GM12878 (cell line): ENCODE results near the gene DOCK7. TPM values are rescaled to one million over a fixed set of nuclear protein-coding genes. Genes with fewer than 3 reads are reported as not detected.

ENCODE experiments used
- ATAC-seq: fragments of 200-7000 bp; cut with Tn5 transposase; 3 replicates; pipeline ENCODE4 v1.9.1; 2020; ENCODE audit warnings: mild to moderate bottlenecking, moderate library complexity
- BruUV-seq: library from RNA; stranded (reverse); fragments of 400-500 nt; replicated peaks from 2 replicates; lab custom pipeline; 2021; lab: Mats Ljungman, UMichigan
- CTCF ChIA-PET: fragments of 300-600 bp; sonication (Branson Sonifier 250); formaldehyde crosslinking; extraction: SDS; loops from one replicate; lab custom pipeline; 2021; ENCODE audit warnings: inconsistent platforms; lab: Yijun Ruan, JAX
- POLR2A ChIA-PET: fragments of 350-600 bp; formaldehyde crosslinking; extraction: SDS; loops from one replicate; lab custom pipeline; 2021; ENCODE audit warnings: inconsistent platforms; lab: Charles Lee
- RAD21 ChIA-PET: fragments of 300-600 bp; sonication (Branson Sonifier 250); formaldehyde crosslinking; loops from one replicate; lab custom pipeline; 2023; ENCODE audit warnings: antibody characterized with exemption; ENCODE audit not compliant: unreplicated experiment; lab: Charles Lee
- SMC1A ChIA-PET: fragments of 300-600 bp; sonication (Branson Sonifier 250); formaldehyde crosslinking; loops from one replicate; lab custom pipeline; 2023; ENCODE audit not compliant: unreplicated experiment, uncharacterized antibody; lab: Charles Lee
- DNase-seq: peaks from one replicate; pipeline ENCODE4 v3.0.0-alpha.2; 2011; ENCODE audit warnings: low read depth, low spot score
- FAIRE-seq: peaks from 3 replicates; lab custom pipeline; 2011; peaks lifted over from hg19 to GRCh38; lab: Jason Lieb, UNC
- H2AFZ ChIP-seq: 2 replicates; pipeline ENCODE4 v1.6.0; 2011; ENCODE audit warnings: low read depth, low read length, control low read depth; ENCODE audit not compliant: control insufficient read depth
- H3K27ac ChIP-seq: 2 replicates; pipeline ENCODE4 v1.5.1; 2011; ENCODE audit warnings: control low read depth; ENCODE audit not compliant: control insufficient read depth, insufficient read depth
- H3K27me3 ChIP-seq, 2 experiments: replicated peaks in 1 of 2; 2 replicates each; pipeline versions ENCODE4 v1.6.0 to v1.6.1; 2011; ENCODE audit warnings: low read length in 1 of 2; ENCODE audit not compliant: control insufficient read depth in 2 of 2, insufficient read depth in 2 of 2
- H3K36me3 ChIP-seq, 2 experiments: 2 replicates each; pipeline ENCODE4 v1.5.1; 2011; ENCODE audit warnings: low read length in 1 of 2; ENCODE audit not compliant: control insufficient read depth in 2 of 2, insufficient read depth in 2 of 2
- H3K4me1 ChIP-seq: 2 replicates; pipeline ENCODE4 v1.6.1; 2011; ENCODE audit warnings: mild to moderate bottlenecking, low read length, moderate library complexity, mixed read lengths; ENCODE audit not compliant: control insufficient read depth, insufficient read depth
- H3K4me2 ChIP-seq: 2 replicates; pipeline ENCODE4 v1.6.0; 2011; ENCODE audit warnings: control low read depth; ENCODE audit not compliant: control insufficient read depth, insufficient read depth
- H3K4me3 ChIP-seq: fragments of 200-600 bp; sonication (generic); 2 replicates; pipeline ENCODE4 v1.5.1; 2016
- H3K79me2 ChIP-seq: 2 replicates; pipeline ENCODE4 v1.6.0; 2011; ENCODE audit warnings: low read length; ENCODE audit not compliant: control insufficient read depth, insufficient read depth
- H3K9ac ChIP-seq: 2 replicates; pipeline ENCODE4 v1.8.0; 2011; ENCODE audit warnings: low read length, control low read depth, mixed read lengths; ENCODE audit not compliant: control insufficient read depth, insufficient read depth
- H3K9me3 ChIP-seq: replicated peaks from 3 replicates; pipeline ENCODE4 v1.5.1; 2011; ENCODE audit warnings: mild to moderate bottlenecking, low read length; ENCODE audit not compliant: control insufficient read depth, insufficient read depth
- H4K20me1 ChIP-seq: 2 replicates; pipeline ENCODE4 v1.6.0; 2011; ENCODE audit not compliant: control insufficient read depth, insufficient read depth
- BMI1 ChIP-seq: fragments of 450-650 bp; IDR thresholded peaks from 2 replicates; pipeline ENCODE4 v1.6.1; 2016; ENCODE audit warnings: mild to moderate bottlenecking, moderate library complexity, borderline replicate concordance
- POLR2AphosphoS2 ChIP-seq: IDR thresholded peaks from 2 replicates; pipeline ENCODE4 v1.6.1; 2011; ENCODE audit warnings: low read depth, mild to moderate bottlenecking, low read length, improper control_type of control experiment, moderate library complexity
- POLR2AphosphoS5 ChIP-seq: IDR thresholded peaks from 2 replicates; pipeline ENCODE4 v1.6.1; 2011; ENCODE audit warnings: mild to moderate bottlenecking, low read length, inconsistent platforms
- SRF ChIP-seq, 2 experiments: IDR thresholded peaks; 2 replicates each; pipeline ENCODE4 v1.6.1; 2011; ENCODE audit warnings: low read depth in 2 of 2, low read length in 2 of 2, mild to moderate bottlenecking in 1 of 2, moderate library complexity in 1 of 2
- WGBS: methylation state at CpG from one replicate; pipeline ENCODE4 v1.1.6; 2016; ENCODE audit warnings: low lambda C conversion rate; ENCODE audit not compliant: insufficient replicate concordance, insufficient coverage; ENCODE audit errors: missing lambda C conversion rate; 5-methylcytosine and 5-hydroxymethylcytosine counted together
- in situ Hi-C: fragments of 300-500 bp; cut with MboI; formaldehyde crosslinking; loops from 9 replicates; pipeline ENCODE4 v1.14.3; 2018; ENCODE audit warnings: mixed read lengths
- intact Hi-C: fragments of 100-400 bp; cut with micrococcal nuclease; formaldehyde crosslinking; loops from one replicate; pipeline ENCODE4 v1.14.2; 2022; ENCODE audit not compliant: unreplicated experiment
- polyA plus RNA-seq, 11 experiments: library from polyadenylated mRNA; depleted of rRNA in 4 of 11; unstranded in 6 of 11; stranded (reverse) in 5 of 11; fragments of >200 nt; fragmentation: Nextera tagmentation in 4 of 11; fragmentation: Illumina TruSeq in 1 of 11; extraction: Ambion mirVana in 4 of 11; extraction: Trizol in 1 of 11; gene quantifications; 1 replicate in 1 of 11; 2 replicates in 10 of 11; pipeline versions ENCODE4 v1.2.1 to v1.2.3, GENCODE V29; 2011 to 2016; ENCODE audit warnings: inconsistent platforms in 2 of 11, missing spikeins in 2 of 11, low read depth in 1 of 11
- total RNA-seq, 4 experiments: library from RNA; depleted of rRNA in 3 of 4; stranded (reverse); fragments of >200 nt in 3 of 4; fragmentation: Illumina TruSeq in 1 of 4; extraction: Trizol in 1 of 4; gene quantifications; 2 replicates each; pipeline versions ENCODE4 v1.2.1 to v1.2.3, GENCODE V29; 2013 to 2021

The DOCK7 gene
- total and polyA plus RNA-seq, 10 of the 15 experiments (the other 5 are each of a cell fraction or from before 2014, with no cell fraction given) = 4.8 to 34.6 (median 26.9) TPM

GRCh38 chr1:62516600-62516999, 171.6 kb downstream of the DOCK7 start:
- no peak overlapping the region for H3K4me2 ChIP-seq
- no peaks in the 10 kb centered on the region for H3K4me1 ChIP-seq
- intact Hi-C loops = no loop called here
- RAD21 ChIA-PET = no interaction called here
- no peaks in the 10 kb centered on the region; a peak in 1 of 4 replicates for H3K36me3 ChIP-seq
- ATAC-seq = no peak
- no peaks in the 10 kb centered on the region for H3K79me2 ChIP-seq
- no TSS peak for BruUV-seq
- no peak for FAIRE-seq
- no peak overlapping the region for H3K27ac ChIP-seq
- CTCF ChIA-PET = interaction anchor here (1.0 to 1.4 kb wide), 3 partner anchors 9 to 230 kb away, joined by 3 to 7 read pairs (median 4); no protein-coding TSS in a partner anchor
- SMC1A ChIA-PET = interaction anchor here (0.8 to 2.5 kb wide), 5 partner anchors 9 to 238 kb away, joined by 3 to 8 read pairs (median 3); no protein-coding TSS in a partner anchor
- POLR2A ChIA-PET = interaction anchor here (0.6 kb wide), 1 partner anchor 148 kb away, joined by 3 read pairs; no protein-coding TSS in a partner anchor
- no peak overlapping the region for H2AFZ ChIP-seq
- no peak overlapping the region for H3K9ac ChIP-seq
- H3K4me3 ChIP-seq = no peak overlapping the region
- no peaks in the 10 kb centered on the region for H3K27me3 ChIP-seq
- in situ Hi-C loops = no loop called here
- TF ChIP-seq BMI1 = no peak
- WGBS = 71% methylated on average over 2 of the region's 2 CpGs
- no peaks in the 10 kb centered on the region for H3K9me3 ChIP-seq
- no peak for DNase-seq
- no peaks in the 10 kb centered on the region for H4K20me1 ChIP-seq

- H4K20me1 ChIP-seq = no peaks in the 10 kb centered on the region
- no peak overlapping the region for H3K4me2 ChIP-seq
- no peaks in the 10 kb centered on the region for H3K27me3 ChIP-seq
- intact Hi-C loops = no loop called here
- no TSS peak for BruUV-seq
- no peak overlapping the region for H3K27ac ChIP-seq
- H3K4me3 ChIP-seq = no peak overlapping the region
- H3K4me1 ChIP-seq = no peaks in the 10 kb centered on the region
- no peaks in the 10 kb centered on the region for H3K79me2 ChIP-seq
- no peak; the same call in 2 of the 3 replicates for ATAC-seq
- no peaks in the 10 kb centered on the region; a peak in 1 of 4 replicates for H3K36me3 ChIP-seq
- H2AFZ ChIP-seq = no peak overlapping the region
- WGBS = 40% methylated on average over 3 of the region's 3 CpGs
- SMC1A ChIA-PET = interaction anchor here (0.8 to 3.5 kb wide), 4 partner anchors 14 to 231 kb away, joined by 3 to 27 read pairs (median 4); no protein-coding TSS in a partner anchor
- CTCF ChIA-PET = interaction anchor here (1.0 to 11.2 kb wide), 3 partner anchors 9 to 232 kb away, joined by 3 to 305 read pairs (median 3); no protein-coding TSS in a partner anchor
- H3K9ac ChIP-seq = no peak overlapping the region
- no peak for TF ChIP-seq SRF (IDR thresholded peaks at IDR 0.05; ENCODE audit: low read depth in 2 of 2, low read length in 2 of 2)
- TF ChIP-seq POLR2AphosphoS2 = no peak
- no peak for TF ChIP-seq POLR2AphosphoS5
- no peaks in the 10 kb centered on the region for H3K9me3 ChIP-seq
- DNase-seq = no peak
- POLR2A ChIA-PET = interaction anchor here (1.0 kb wide), 1 partner anchor 211 kb away, joined by 3 read pairs; no protein-coding TSS in a partner anchor
- in situ Hi-C loops = no loop called here
- FAIRE-seq = no peak
- RAD21 ChIA-PET = interaction anchor here (0.7 to 1.0 kb wide), 2 partner anchors 162 to 231 kb away, joined by 3 to 11 read pairs; no protein-coding TSS in a partner anchor
Measured at GRCh38 chr1:62514746-62515423, 173.3 kb downstream of the DOCK7 start.
